Activated CD4-positive, alpha-beta T cell treated with anti-CD3 and anti-CD28 coated beads, Interleukin-2, amount 50 U/mL, for 16 hours (primary cell): ENCODE measurements around the gene DDX41.
A peak's percentile ranks its signal among the peaks of the same experiment; 100 is the strongest.
"Not testable (repeated sequence)": the region's sequence is repeated elsewhere in the genome, so short reads cannot be mapped to it uniquely, and the experiment has no call there.

Experiments used
- DNase-seq: peaks from one replicate; pipeline ENCODE4 v3.0.0-alpha.2; 2020

The DDX41 gene

DNA sequence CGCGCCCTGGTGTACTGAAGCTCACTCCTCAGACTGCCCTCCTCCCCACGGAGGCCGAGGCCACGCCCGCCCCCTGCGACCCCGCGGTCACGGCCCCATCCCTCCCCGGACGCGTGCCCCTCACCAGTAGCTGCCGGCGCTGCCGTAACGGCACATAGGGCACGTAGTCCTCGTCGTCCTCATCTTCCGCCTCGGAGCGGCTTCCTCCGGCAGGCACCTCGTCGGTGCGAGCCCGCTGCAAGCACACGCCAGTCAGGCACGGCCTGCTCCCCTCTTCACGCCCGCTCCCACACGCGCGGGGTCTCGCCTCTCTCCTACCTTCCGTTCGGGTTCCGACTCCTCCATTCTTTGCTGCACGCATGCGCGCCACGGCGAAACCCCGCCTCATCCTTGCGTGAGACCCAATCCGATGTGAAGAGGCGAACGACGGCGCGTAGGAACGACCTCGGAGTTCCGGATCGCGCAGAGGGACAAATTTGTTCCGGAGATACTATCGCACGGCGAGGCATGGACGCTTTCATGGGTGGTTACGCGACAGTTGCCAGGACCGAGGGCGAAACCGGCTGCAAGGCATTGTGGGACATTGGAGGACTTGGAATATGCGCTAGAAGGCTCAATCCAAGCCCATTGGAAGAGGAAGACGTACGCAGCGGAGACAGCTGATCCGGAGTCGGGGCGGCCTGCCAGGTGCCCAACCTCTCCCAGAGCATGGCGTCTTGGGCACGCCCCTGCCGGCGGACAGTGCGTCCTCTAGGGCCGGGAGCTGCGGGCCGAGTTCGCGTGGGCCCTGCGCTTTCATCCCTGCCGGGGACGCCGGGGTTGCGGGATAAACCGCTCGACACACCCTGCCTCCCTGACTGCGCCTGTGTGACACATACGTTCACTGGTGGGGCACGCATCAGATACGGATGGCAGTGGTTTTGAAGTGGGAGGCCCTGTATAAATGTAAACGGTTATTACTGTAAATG, at the start of gene DDX41:
TSS of gene DDX41 (minus strand) at position 361 of the 968 bp plus-strand sequence. CDS start at position 345, 16 bp downstream.
- peak; percentile 98 for DNase-seq

DNA sequence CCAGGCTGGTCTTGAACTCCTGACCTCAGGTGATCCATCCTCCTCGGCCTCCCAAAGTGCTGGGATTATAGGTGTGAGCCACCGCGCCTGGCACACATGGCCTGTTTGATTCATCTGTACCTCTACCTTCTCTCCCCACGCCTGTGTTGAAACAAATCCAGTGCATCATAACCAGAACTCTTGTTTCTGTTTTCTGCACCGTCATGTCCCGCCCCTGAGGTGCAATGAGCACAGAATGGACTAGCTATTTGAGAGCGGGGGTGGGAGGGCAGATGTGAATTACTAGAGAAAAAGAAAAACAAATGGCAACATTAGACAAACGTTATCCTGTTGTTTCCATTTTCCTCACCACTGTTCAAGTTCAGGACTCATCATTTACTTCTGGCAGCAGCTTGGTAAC, 48.3 kb upstream of the DDX41 start:
- no peak for DNase-seq

GRCh38 chr5:177559446-177559941, 42.7 kb upstream of the DDX41 start:
- not testable (repeated sequence) for DNase-seq

DNA sequence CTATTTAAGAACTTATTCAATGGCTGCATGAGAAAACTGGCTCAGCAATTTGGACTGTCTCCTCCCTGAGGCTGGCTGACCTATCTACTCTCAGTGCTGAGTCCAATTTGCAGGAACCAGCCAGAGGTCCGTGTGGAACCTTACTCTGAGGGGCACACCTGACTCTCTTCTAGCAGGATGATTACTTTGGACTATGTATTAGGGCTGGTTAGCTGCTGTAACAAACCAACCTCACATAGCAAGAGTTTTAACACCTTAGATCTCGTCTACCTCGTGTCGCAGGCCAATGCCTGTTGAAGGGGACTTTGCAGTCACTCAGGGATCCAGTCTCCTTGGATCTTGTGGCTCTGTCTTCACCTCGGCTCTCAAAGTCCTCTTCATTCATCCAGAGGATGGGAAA, 41.0 kb upstream of the DDX41 start:
- DNase-seq: no peak

DNA sequence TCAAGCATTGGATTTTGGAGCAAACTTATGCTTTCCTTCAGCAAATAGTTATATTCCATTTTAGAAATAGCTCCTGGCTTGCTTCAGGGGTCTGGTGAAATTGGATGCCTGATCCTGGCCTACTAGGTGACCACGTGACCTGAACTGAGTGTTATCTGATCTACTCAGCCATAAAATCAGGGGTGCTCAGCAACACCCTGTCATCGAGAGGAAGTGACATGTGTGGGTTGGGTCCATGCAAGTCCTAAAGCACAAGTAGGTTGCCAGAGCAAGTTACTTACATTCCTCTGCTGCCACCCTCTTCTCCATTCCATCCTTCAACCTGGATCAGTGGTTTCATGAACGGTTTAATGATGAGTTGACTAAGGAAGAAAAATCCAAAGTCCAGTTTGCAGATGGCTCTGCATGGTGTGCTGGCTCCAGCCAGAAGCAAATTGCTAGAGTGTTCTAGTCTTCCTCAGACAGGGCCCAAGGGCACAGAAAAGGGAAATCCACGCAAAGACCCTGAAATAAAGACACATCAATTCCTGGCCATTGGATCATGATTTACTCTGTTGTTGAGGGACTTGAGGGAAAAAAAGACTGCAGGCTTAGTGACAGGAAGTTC, 40.4 kb upstream of the DDX41 start:
- DNase-seq: peak; percentile 37

DNA sequence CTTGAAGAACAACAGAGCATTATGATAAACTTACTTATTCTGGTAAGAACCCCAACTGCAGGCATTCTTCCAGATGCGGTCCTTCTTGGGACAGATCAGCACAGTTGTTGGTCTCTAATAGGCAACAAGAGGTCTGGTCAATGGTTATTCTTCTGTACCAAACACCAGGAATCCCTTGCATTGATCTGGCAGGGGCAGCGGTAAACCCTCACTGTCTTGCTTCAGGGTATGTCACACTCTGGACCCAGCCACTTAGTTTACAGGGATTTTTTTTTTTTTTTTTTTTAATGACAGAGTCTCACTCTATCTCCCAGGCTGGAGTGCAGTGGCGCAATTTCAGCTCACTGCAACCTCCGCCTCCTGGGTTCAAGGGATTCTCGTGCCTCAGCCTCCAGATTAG, 38.9 kb upstream of the DDX41 start:
- no peak for DNase-seq

GRCh38 chr5:177555228-177555627, 38.5 kb upstream of the DDX41 start:
- no peak for DNase-seq

- DNase-seq: peak; percentile 97
Observed at GRCh38 chr5:177554474-177555111, 37.8 kb upstream of the DDX41 start, which contains the start of gene FAM193B. Gene FAM193B (minus strand): TSS chr5:177554563. CDS start chr5:177554458, 105 bp downstream.

DNA sequence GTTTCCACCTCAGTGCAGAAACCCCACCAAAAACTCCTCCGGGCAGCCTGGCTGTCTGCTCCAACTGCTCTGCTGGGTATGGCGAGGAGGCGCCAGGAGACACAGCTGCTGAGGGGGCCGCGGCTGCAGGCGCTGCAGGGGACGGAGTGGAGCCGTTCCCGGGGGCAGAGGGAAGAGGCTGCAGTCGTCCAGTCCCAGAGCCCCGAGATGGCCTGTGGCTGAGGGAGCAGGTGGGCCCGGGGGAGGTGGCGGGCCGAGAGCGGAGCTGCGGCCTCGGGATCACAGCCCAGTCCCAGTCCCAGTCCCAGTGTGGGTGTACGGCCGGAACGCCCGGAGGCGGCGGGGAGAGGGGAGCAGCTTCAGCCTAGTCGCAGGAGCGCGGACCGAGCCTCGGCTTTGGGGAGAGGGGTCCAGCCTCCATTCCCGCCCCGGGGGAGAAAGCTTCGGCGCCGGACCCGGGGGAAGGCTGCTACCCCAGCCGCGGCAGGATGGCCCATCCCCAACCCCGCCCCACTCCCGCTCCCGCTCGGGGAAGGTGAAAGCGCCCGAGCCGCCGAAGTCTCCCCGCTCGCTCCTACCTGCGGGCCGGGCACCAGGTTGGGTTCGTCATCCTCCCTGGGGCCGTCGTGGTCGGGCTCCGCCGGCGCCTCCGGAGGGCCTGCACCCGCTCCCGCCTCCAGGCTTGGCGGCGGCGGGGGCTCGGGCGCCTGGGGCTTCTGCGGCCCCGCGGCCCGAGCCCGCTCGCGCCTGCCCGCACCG, 37.1 kb upstream of the DDX41 start:
- DNase-seq: peak; percentile 39

- DNase-seq: no peak
Observed at GRCh38 chr5:177552839-177553455, 36.2 kb upstream of the DDX41 start.

GRCh38 chr5:177550122-177550521, 33.4 kb upstream of the DDX41 start:
- no peak for DNase-seq

GRCh38 chr5:177548495-177548894, 31.7 kb upstream of the DDX41 start:
- no peak for DNase-seq

- no peak for DNase-seq
Observed at GRCh38 chr5:177547736-177548135, 31.0 kb upstream of the DDX41 start.

- DNase-seq: no peak
Observed at GRCh38 chr5:177546258-177546741, 29.5 kb upstream of the DDX41 start.

DNA sequence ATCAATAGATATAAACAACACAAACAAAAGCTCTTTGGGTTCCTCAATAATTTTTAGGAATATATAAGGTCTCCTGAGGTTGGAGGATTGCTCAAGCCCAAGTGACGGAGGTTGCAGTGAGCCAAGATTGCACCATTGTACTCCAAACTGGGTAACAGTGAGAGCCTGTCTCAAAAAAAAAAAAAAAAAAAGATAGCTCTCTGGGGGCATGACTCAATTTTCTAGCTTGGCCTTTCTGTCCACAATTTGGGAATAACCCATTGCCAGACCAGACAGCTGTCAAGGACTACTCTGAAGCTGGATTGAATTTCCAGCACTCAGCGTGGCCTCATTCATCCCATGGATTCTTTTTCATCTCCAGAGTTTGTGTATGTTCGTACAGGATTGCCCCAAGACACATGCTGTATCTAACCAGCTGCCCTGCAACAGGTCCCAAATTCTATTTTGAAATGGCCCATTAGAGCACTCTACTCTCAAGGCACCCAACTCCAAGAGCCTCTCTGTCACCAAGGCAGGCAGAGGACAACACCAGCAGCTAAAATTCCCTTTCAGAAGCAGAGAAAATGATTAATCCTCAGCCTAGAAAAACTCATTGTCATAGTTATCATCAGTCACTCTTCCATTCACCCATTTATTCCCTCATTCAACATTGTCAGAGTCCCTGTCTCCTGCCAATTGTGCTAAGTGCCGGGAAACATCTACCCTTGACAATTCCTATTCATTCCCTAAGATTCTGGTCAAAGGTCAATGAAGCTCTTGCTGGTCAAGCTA, 28.9 kb upstream of the DDX41 start:
- DNase-seq: no peak

DNA sequence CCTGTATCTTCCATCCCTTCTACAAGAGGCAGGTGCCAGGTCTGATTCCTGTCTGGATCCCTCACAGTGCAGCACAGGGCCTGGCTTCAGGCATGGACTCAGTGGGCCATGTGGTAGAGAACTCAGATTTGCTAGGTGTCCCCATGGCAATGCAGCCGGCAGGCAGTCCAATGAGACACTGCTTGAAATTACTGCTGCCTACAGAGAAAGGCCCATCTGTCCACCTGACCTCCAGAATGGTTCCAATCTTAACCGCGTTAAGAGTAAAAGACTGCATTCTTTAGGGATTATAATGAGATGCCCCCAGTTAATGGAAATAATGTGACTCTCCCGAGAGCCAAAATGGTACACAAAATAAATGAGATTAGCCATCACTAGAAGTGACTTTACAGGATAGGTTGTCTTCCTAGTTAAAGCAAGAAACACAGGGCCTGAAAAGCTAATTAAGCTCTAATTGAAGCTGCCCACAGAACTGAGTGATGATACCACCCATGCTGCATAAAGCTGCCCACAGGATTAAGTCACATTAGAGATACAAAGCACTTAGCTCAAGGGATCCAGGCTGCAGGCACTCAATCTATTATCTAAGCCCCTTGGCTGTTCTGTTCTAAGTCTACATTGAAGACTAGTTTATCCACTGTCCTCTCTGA, 26.2 kb upstream of the DDX41 start:
- no peak for DNase-seq

DNA sequence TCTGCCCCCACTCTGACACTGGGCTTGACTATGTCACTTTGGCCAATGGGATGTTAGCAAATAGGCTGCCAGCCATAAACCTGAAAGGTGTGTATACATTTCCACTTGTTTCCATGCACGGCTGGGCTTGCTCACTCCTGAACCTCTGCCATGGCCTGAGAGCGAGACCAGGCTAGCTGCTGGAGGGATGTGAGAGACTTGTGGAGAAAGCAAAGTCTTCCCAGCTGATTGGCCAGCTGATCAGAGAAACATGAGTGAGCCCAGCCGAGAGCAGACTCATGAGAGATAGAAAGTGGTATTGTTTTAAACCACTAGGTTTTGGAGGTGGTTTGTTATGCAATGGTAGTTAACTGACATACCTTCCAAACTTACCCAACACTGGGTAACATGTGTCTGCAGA, 23.7 kb upstream of the DDX41 start:
- no peak for DNase-seq

- no peak for DNase-seq
Observed at GRCh38 chr5:177539411-177539810, 22.6 kb upstream of the DDX41 start.

DNA sequence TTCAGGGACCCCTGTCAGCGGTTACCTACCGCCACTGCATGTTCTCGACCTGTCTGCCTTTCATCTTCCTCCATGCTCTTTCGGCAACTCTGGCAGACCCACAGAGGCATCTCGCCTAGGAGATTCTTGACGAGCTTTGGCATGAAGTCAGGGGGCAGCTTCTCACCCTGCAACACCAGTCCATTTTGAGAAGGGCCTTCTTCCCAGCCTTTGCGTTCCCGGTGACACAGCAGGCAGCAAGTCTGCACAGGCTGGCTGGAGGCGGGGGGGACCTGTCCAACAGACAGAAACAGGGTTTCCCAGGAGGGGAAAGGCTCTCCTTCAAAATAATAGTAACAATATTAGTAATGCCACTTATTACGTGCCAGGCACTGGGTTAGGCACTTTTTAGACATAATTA, 22.1 kb upstream of the DDX41 start:
- no peak for DNase-seq
